Breast epithelium (tissue), 4 donors: ENCODE results near the gene SNX5. TPM values are rescaled to one million over a fixed set of nuclear protein-coding genes. Genes with fewer than 3 reads are reported as not detected.

ENCODE experiments used
- DNase-seq, 2 donors: peaks; one replicate each; pipeline ENCODE4 v3.0.0-alpha.2; 2019; ENCODE audit warnings: low spot score in 2 of 2
- H3K27ac ChIP-seq, 2 donors: fragments of 200-600 bp; sonication (generic) in 1 of 2; one replicate each; pipeline ENCODE4 v1.5.1; 2016 to 2019; ENCODE audit warnings: mild to moderate bottlenecking in 1 of 2
- H3K27me3 ChIP-seq, 2 donors: fragments of 200-600 bp; sonication (generic) in 1 of 2; one replicate each; pipeline versions ENCODE4 v1.5.1 to v1.6.0; 2017 to 2019; ENCODE audit warnings: control low read depth in 1 of 2, mild to moderate bottlenecking in 1 of 2
- H3K36me3 ChIP-seq: fragments of 200-600 bp; one replicate; pipeline ENCODE4 v1.5.1; 2019
- H3K4me1 ChIP-seq, 2 donors: fragments of 200-600 bp; sonication (generic); one replicate each; pipeline ENCODE4 v1.5.1; 2016 to 2019; ENCODE audit warnings: control low read depth in 1 of 2
- H3K4me3 ChIP-seq, 3 donors: fragments of 200-600 bp; sonication (generic); 1 replicate in 2 of 3; 2 replicates in 1 of 3; pipeline ENCODE4 v1.5.1; 2016 to 2019; ENCODE audit warnings: mild to moderate bottlenecking in 3 of 3, moderate library complexity in 2 of 3
- H3K9me3 ChIP-seq, 2 donors: fragments of 200-600 bp; sonication (generic) in 1 of 2; one replicate each; pipeline ENCODE4 v1.5.1; 2016 to 2019; ENCODE audit warnings: control low read depth in 1 of 2
- POLR2A ChIP-seq: fragments of 450-650 bp; IDR thresholded peaks from one replicate; pipeline ENCODE4 v1.6.1; 2016; ENCODE audit warnings: antibody characterized with exemption, mild to moderate bottlenecking, moderate library complexity
- POLR2AphosphoS5 ChIP-seq, 3 donors: sonication (generic); formaldehyde crosslinking; IDR thresholded peaks; one replicate each; pipeline ENCODE4 v1.6.1; 2017; ENCODE audit warnings: antibody characterized with exemption in 3 of 3
- intact Hi-C: fragments of 100-400 bp; cut with DNase I; formaldehyde crosslinking; loops from one replicate; pipeline ENCODE4 v1.15.1; 2023; ENCODE audit warnings: low total_unique reads
- total RNA-seq, 3 donors: library from RNA; depleted of rRNA; stranded (reverse); fragments of >200 nt; gene quantifications; one replicate each; pipeline ENCODE4 v1.1.0, GENCODE V29; 2016
- TF ChIP-seq, protein P1 (sequence below), 3 donors: fragments of 450-650 bp; IDR thresholded peaks; one replicate each; pipeline ENCODE4 v1.5.1; 2016 to 2017; ENCODE audit warnings: antibody characterized with exemption in 3 of 3, mild to moderate bottlenecking in 3 of 3, moderate library complexity in 3 of 3

SNX5 gene
- total RNA-seq, 3 donors from 2014 or later = 96.7 to 127 (median 122) TPM

GRCh38 chr20:17949899-17950298 lies 18.7 kb downstream of the SNX5 start:
- TF ChIP-seq, protein P1, sequence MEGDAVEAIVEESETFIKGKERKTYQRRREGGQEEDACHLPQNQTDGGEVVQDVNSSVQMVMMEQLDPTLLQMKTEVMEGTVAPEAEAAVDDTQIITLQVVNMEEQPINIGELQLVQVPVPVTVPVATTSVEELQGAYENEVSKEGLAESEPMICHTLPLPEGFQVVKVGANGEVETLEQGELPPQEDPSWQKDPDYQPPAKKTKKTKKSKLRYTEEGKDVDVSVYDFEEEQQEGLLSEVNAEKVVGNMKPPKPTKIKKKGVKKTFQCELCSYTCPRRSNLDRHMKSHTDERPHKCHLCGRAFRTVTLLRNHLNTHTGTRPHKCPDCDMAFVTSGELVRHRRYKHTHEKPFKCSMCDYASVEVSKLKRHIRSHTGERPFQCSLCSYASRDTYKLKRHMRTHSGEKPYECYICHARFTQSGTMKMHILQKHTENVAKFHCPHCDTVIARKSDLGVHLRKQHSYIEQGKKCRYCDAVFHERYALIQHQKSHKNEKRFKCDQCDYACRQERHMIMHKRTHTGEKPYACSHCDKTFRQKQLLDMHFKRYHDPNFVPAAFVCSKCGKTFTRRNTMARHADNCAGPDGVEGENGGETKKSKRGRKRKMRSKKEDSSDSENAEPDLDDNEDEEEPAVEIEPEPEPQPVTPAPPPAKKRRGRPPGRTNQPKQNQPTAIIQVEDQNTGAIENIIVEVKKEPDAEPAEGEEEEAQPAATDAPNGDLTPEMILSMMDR (IDR thresholded peaks at IDR 0.05) = no peak
- TF ChIP-seq POLR2AphosphoS5 (IDR thresholded peaks at IDR 0.05) (no peak), POLR2A (no peak)
- Histone ChIP-seq H3K27ac (no peak overlapping the region), H3K4me1 (no peaks in the 10 kb centered on the region), H3K36me3 (peaks cover 10% of the 10 kb centered on the region), H3K4me3 (no peak overlapping the region), H3K9me3 (no peaks in the 10 kb centered on the region), H3K27me3 (no peaks in the 10 kb centered on the region)
- intact Hi-C loops = no loop called here
- no peak for DNase-seq

DNA sequence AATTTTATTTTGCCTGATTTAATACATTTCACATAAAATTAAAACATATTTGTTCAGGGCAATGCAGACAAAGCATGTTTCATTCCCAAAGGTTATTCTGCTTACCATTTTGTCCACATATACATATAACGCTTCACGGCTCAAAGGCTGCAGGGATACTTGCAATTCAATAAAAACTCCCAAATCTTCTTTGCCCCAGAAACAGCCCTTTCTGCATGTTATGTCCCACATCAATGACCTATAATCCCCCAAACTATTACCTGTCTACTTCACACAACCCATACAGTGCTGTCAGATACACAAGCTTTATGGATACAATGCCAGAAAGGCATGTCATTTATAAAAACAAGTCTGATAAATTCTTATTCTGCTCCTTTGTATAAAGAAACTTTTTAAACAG lies 20.2 kb downstream of the SNX5 start:
- H3K4me1 ChIP-seq = no peaks in the 10 kb centered on the region
- no peaks in the 10 kb centered on the region for H3K9me3 ChIP-seq
- H3K4me3 ChIP-seq = no peak overlapping the region
- intact Hi-C loops = no loop called here
- TF ChIP-seq POLR2AphosphoS5 (IDR thresholded peaks at IDR 0.05) = no peak
- TF ChIP-seq POLR2A = no peak
- TF ChIP-seq, protein P1 (IDR thresholded peaks at IDR 0.05) = no peak
- H3K27ac ChIP-seq = no peak overlapping the region
- DNase-seq = no peak
- no peaks in the 10 kb centered on the region for H3K27me3 ChIP-seq
- peaks cover 14% of the 10 kb centered on the region for H3K36me3 ChIP-seq

DNA sequence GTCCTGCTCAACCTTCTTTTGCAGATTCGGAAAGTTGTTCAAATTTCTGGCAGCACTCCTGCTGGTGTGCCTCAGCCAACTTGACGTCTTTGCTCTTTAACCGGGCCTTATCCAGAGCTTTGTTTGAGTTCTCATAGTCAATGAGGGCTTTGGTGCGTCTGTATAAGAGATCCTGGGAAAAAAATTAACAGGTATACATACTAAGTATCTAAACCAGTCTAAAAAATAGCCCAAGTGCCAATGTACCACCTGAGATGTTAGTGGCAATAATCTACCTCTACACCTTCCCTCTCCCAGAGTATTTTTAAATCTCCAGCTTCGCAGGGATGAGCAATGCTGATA lies 21.1 kb downstream of the SNX5 start:
- Histone ChIP-seq H3K36me3 (peaks cover 17% of the 10 kb centered on the region), H3K27me3 (no peaks in the 10 kb centered on the region), H3K9me3 (no peaks in the 10 kb centered on the region), H3K4me3 (no peak overlapping the region), H3K4me1 (no peaks in the 10 kb centered on the region), H3K27ac (no peak overlapping the region)
- DNase-seq = no peak
- TF ChIP-seq POLR2A = no peak
- TF ChIP-seq POLR2AphosphoS5 (IDR thresholded peaks at IDR 0.05) = no peak
- intact Hi-C loops = no loop called here

GRCh38 chr20:17946572-17947473 lies 21.8 kb downstream of the SNX5 start:
- TF ChIP-seq, protein P1 (IDR thresholded peaks at IDR 0.05) = no peak
- no peak for TF ChIP-seq POLR2AphosphoS5 (IDR thresholded peaks at IDR 0.05)
- no peak for TF ChIP-seq POLR2A
- DNase-seq = no peak
- Histone ChIP-seq H3K27ac (no peak overlapping the region), H3K9me3 (no peaks in the 10 kb centered on the region), H3K4me1 (no peaks in the 10 kb centered on the region), H3K4me3 (no peak overlapping the region), H3K27me3 (no peaks in the 10 kb centered on the region), H3K36me3 (peaks cover 17% of the 10 kb centered on the region)
- intact Hi-C loops = no loop called here

- Histone ChIP-seq H3K9me3 (no peaks in the 10 kb centered on the region), H3K27ac (no peak overlapping the region), H3K4me3 (no peak overlapping the region), H3K4me1 (no peaks in the 10 kb centered on the region), H3K36me3 (peaks cover 17% of the 10 kb centered on the region), H3K27me3 (no peaks in the 10 kb centered on the region)
- TF ChIP-seq, protein P1 (IDR thresholded peaks at IDR 0.05) = no peak
- TF ChIP-seq POLR2AphosphoS5 (IDR thresholded peaks at IDR 0.05) (no peak), POLR2A (no peak)
- intact Hi-C loops = no loop called here
- no peak for DNase-seq
Measured at GRCh38 chr20:17946040-17946439, 22.6 kb downstream of the SNX5 start.
